ENCODE data around the gene LRP6.

- TF ChIP-seq SIN3A (conservative IDR thresholded peaks at IDR 0.05 in 1 of 2, IDR thresholded peaks at IDR 0.05 in 1 of 2; ENCODE audit: low read depth in 1 of 2, low read length in 2 of 2), result no peak
- no peak for TF ChIP-seq EZH2 (IDR thresholded peaks at IDR 0.05; ENCODE audit: low read depth, low read length, severe bottlenecking)
- no peak for TF ChIP-seq KDM5A (IDR thresholded peaks at IDR 0.05; ENCODE audit: low read length)
Measured at GRCh38 chr12:12116677-12117076, 150.2 kb downstream of the LRP6 start.

All from H1 (cell line).